ENCODE data around the gene TMEM42.
"Not testable (repeated sequence)": the region's sequence is repeated elsewhere in the genome, so short reads cannot be mapped to it uniquely, and the experiment has no call there.

Gene TMEM42

DNA sequence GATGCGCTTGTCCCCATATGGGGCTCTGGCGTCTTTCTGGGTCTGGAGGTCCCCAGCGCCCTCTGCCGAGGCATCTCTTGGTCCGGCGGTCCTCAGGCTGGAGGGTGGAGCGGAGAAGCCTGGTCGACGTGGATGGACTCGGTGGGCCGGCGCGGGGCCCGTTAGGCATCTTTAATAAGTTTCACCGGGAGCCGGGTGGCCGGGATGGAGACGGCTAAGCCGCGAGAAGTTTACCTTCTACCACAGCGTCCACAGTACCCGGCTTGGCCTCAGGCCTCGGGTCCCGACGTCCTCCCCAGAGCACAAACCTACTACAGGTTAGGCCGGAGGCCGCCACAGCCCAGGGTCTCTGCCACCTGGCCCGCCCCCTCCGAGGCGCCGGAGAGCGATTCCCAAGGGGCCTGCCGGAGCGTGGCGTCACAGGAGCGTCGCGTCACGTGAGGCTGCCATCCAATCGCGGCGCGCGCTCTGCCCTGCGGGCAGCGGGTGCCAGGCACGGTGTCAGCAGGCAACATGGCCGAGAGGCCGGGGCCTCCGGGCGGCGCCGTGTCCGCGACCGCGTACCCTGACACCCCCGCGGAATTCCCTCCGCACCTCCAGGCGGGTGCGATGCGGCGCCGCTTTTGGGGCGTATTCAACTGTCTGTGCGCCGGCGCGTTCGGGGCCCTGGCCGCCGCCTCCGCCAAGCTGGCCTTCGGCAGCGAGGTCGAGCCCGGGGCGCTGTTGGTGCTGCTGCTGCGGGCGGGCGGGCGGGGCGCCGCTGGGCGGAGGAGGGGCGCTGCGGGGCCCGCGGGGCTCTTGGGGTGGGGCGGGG lies at the start of gene TMEM42:
TMEM42 (plus strand) TSS at position 501 of the 814 bp plus-strand sequence; CDS start at position 514, 13 bp downstream.
- peak; percentile 92 for DNase-seq

GRCh38 chr3:44814751-44815150 lies 47.0 kb upstream of the TMEM42 start:
- DNase-seq: no peak

GRCh38 chr3:44816334-44816733 lies 45.4 kb upstream of the TMEM42 start:
- not testable (repeated sequence) for DNase-seq

GRCh38 chr3:44821206-44821605 lies 40.5 kb upstream of the TMEM42 start:
- DNase-seq: not testable (repeated sequence)

GRCh38 chr3:44825264-44825925 lies 36.3 kb upstream of the TMEM42 start:
- no peak for DNase-seq

- no peak for DNase-seq
Measured at GRCh38 chr3:44827196-44827595, 34.5 kb upstream of the TMEM42 start.

- no peak for DNase-seq
Measured at GRCh38 chr3:44831232-44831631, 30.5 kb upstream of the TMEM42 start.

- no peak for DNase-seq
Measured at GRCh38 chr3:44832032-44832431, 29.7 kb upstream of the TMEM42 start.

DNA sequence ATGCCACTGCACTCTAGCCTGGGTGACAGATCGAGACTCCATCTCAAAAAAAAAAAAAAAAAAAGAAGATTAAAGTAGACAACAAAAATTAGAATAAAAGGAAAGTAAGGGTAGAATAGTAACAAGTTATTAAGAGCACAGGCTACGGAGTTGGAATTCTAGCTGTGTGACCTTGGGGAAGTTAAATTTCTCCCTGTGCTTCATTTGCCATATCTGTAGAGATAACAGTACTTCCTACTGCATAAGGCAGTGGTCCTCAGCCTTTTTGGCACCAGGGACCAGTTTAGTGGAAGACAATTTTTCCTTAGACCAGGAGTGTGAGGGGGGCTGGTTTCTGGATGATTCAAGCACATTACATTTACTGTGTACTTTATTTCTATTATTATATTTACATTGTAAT lies 28.7 kb upstream of the TMEM42 start:
- no peak for DNase-seq

DNA sequence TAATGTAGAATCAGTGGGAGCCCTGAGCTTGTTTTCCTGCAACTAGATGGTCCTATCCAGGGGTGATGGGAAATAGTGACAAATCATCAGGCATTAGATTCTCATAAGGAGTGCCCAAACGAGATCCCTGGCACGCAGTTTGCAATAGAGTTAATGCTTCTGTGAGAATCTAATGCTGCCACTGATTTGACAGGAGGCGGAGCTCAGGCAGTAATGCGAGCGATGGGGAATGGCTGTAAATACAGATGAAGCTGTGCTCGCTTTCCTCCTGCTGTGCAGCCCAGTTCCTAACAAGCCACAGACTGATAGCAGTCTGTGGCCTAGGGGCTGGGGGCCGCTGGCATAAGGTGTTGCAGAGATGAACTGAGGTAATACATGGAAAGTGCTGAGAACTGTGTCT lies 28.3 kb upstream of the TMEM42 start:
- DNase-seq: no peak

DNA sequence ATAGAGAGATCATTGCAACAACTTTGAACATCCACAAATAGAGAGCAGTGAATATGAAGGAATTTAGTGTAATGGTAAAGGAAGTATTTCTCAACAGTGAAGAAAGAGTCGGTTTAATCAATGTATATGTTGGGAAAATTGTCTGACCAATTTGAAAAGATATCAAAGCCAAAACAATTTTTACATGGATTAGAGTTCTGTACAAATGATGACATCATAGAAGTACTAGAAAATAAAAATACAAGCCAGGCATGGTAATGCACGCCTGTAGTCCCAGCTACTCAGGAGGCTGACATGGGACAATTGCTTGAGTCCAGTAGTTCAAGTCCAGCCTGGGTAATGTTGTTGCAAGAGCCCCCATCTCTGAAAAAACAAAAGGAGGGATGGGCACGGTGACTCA lies 26.0 kb upstream of the TMEM42 start:
- no peak for DNase-seq

DNA sequence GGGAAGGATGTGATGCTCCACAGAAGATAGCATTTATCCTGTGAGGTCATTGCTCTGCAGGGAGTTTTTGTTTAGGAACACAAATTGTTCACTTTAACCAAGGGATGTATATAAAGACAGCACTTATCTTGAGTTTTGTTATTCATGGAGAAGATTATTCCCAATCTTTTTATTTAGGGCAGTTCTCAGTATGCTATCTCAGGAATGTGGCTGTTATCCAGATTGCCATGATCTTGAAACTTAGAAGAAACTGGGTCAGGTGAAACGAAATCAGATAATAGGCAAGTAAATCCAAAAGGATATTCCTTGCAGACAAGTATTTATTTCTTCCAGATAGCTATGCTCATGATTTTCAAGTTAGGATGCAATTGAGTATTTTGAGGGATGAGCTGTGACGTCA lies 19.3 kb upstream of the TMEM42 start:
- no peak for DNase-seq

- DNase-seq: no peak
Measured at GRCh38 chr3:44845528-44846520, 15.9 kb upstream of the TMEM42 start.

DNA sequence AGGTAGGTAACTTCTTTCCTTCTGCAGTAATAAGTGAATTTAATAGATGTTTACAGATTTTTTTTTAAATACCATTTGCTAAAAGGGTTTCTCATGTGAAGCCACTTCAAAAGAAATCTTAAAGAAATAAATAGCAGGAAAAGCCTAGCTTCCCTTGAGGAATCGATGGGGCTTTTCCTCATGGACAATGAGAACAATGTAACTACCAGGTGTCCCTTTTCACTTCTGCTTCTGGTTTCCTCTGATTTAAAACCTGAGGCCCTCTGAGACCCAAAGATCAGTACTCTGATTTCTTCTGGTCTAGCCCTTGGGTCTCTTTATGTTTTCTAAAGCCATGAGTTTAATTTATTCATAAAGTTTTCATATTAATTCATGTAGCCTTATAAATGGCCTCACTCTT lies 13.1 kb upstream of the TMEM42 start:
- DNase-seq: no peak

DNA sequence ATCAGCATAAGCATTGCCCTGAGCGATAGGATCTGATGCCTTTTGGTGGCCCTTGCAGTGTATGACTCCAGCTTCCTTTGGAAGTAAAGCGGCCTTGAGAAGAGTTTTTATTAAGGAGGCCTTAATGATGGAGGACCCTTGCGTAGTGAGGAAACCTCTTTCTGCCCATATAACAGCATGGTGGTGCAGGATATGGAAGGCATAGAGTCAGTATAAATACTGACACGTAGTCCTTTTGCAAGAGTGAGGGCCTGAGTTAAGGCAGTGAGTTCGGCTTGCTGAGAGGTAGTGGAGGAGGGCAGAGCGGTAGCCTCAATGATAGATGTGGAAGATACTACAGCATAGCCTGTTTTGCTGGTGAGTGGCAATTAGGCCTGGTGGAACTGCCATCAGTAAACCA lies 5.0 kb upstream of the TMEM42 start:
- not testable (repeated sequence) for DNase-seq

GRCh38 chr3:44860117-44860516 lies 1.6 kb upstream of the TMEM42 start:
- no peak for DNase-seq

GRCh38 chr3:44862226-44862637 lies 520 bp downstream of the TMEM42 start:
- DNase-seq: no peak

DNA sequence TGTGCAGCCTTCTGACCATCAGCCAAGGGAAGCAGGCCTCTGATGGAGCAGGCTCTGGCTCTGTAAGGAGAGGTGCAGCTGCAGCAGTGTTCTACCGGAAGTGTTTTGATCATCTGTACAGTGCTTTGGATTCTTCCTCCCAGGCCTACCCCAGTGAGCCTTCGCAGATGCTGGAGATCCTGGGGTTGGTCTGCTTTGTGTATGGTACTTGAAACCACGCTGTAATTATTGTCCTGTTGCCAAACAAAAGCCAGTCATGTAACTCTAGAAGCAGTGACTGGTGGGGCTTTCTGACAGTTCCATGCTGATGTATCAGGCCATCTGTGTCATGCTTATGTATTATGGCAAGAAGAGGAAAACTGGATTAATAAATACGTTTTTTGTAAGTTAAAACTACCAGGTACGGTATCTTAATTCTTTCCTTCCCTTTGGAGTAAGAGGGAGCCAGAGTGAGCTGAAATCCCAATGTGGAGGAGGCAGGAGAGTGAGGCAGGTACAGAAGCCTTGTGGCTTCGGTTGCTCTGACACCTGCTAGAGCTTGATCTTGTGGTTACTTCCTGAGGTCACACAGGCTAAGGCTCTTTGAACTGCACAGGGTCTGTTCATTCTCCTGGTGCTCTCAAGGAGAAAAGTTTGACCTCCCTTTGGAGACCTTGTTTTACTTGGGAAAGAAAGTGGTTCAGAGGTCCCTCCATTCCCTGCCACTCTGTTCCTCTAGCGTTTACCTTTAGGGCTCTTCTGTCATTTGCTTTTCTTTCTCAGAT lies 3.7 kb downstream of the TMEM42 start:
- peak; percentile 89 for DNase-seq

- no peak for DNase-seq
Measured at GRCh38 chr3:44867421-44868111, 5.9 kb downstream of the TMEM42 start.

GRCh38 chr3:44870375-44871061 lies 8.8 kb downstream of the TMEM42 start:
- DNase-seq: peak; percentile 96

DNA sequence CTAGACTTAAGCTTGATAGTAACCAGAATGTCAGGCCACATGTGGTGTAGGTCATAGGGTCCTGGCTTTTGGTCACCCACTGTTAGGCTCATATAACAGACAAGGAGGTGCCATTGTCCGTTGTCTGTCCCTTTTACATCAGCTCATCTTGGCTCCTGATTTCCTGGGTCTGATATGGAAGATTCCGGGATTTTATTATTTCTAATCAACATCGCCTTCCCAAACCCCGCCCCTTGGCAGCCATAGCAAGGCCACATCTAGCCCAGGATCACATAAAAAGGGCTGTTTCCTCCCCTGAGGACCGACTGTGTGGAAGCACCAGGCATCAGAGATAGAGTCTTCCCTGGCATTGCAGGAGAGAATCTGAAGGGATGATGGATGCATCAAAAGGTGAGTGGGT lies 12.6 kb downstream of the TMEM42 start, which contains the start of gene TGM4:
TGM4 (plus strand) TSS at position 301 of the 400 bp plus-strand sequence; CDS start at position 372, 71 bp downstream.
- DNase-seq: no peak

Data from NCI-H2029 (cell line).